A549 treated with RU486 at 1 μM for 4 hours (cell line): ENCODE measurements around the gene CDY1B. TPM values are rescaled to one million over a fixed set of nuclear protein-coding genes. Genes with fewer than 3 reads are reported as not detected.

Experiments used
- total RNA-seq: library from RNA; stranded (reverse); fragments of 200-300 nt; extraction: Qiagen RNA extraction; gene quantifications from 5 replicates; pipeline ENCODE4 v1.2.3, GENCODE V29; 2022; ENCODE audit warnings: low read depth

CDY1B gene, protein sequence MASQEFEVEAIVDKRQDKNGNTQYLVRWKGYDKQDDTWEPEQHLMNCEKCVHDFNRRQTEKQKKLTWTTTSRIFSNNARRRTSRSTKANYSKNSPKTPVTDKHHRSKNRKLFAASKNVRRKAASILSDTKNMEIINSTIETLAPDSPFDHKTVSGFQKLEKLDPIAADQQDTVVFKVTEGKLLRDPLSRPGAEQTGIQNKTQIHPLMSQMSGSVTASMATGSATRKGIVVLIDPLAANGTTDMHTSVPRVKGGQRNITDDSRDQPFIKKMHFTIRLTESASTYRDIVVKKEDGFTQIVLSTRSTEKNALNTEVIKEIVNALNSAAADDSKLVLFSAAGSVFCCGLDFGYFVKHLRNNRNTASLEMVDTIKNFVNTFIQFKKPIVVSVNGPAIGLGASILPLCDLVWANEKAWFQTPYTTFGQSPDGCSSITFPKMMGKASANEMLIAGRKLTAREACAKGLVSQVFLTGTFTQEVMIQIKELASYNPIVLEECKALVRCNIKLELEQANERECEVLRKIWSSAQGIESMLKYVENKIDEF
- not detected in 5 replicates for total RNA-seq

DNA sequence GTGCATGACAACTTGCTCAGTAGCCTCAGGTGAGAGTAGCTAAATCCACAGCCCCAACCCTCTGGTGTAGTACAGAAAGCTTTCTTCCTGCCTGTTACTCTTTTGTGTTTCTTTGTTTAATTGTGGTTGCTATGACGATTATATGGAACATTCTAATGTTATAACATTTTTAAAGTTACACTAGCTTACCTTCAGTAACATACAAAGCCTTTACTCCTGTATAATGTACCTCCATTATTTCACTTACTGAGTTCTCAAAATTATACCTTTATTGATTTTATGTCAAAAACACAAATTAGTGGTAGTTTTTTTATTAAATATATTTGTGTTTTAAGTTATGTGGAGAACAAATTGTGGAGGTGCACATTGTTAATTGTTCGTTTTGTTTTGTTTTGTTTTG lies at the start of gene CDY1B:
CDY1B (minus strand) TSS at position 101 of the 400 bp plus-strand sequence. CDS start 331 bp downstream, outside the sequence.

